HG03039 (cell line): Measurements from ENCODE around the gene MTUS2.
"Not testable (repeated sequence)": the region's sequence is repeated elsewhere in the genome, so short reads cannot be mapped to it uniquely, and the experiment has no call there.

Experiments used
- ATAC-seq: cut with Tn5 transposase; IDR thresholded peaks from one replicate; pipeline ENCODE4 v1.9.1; 2021; ENCODE audit warnings: mild to moderate bottlenecking, moderate library complexity; ENCODE audit not compliant: unreplicated experiment

MTUS2 gene

DNA sequence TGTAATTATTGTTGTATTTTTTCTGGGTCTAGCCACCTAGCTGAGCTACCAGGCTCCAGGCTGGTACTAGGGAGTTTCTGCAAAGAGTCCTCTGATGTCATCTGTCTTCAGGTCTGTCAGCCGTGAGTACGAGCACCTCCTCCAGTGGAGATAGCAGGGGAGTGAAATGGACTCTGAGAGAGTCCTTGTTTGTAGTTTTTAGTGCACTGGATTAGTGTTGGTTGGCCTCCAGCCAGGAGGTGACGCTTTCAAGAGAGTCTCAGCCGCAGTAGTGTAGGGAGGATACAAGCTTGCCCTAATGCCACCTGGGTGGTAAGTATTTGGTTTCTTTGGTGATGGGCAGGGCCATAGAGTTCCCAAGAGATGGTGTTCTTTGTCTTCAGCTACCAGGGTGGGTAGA is 390.5 kb downstream of the MTUS2 start:
- no peak for ATAC-seq

- ATAC-seq, result not testable (repeated sequence)
These were observed 391.0 kb downstream of the MTUS2 start for GRCh38 chr13:29211162-29211561.

DNA sequence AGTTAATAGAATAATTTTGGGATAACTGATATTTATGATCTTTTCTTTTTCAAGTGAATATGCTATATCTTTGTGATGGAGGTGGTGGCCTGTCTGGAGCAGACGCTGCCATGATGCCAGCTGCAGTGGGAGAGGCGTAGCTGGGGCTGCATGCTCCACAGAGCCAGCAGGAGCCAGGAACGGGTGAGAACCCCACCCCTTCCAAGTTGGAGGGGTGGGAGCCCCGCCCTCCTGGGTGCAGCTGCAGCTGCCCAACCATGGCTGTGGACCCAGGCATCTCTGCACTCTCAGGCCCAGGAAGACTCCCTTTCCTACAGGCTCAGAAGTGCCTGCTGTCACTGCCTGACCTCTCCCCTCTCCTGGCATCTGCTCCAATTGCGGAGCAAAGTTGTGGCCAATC is 402.3 kb downstream of the MTUS2 start:
- ATAC-seq, result no peak

DNA sequence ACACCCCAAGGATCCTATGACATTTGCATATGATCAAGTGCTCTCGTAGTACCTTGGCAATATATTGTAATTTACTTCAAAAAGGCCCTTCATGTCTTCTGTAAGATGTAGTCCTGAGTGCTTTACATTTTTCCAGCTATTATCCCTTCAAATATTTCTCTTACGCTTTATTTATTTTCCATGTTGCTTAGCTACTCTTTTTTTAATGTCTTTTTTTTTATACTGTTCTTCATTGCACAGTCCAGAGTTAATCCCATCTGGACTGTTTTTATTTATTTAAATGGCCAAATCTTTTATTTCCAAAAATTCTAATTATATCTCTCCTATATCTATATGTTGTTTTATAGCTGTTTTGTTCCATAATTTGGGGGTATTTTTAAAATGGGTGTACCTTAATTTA is 404.1 kb downstream of the MTUS2 start:
- no peak for ATAC-seq

DNA sequence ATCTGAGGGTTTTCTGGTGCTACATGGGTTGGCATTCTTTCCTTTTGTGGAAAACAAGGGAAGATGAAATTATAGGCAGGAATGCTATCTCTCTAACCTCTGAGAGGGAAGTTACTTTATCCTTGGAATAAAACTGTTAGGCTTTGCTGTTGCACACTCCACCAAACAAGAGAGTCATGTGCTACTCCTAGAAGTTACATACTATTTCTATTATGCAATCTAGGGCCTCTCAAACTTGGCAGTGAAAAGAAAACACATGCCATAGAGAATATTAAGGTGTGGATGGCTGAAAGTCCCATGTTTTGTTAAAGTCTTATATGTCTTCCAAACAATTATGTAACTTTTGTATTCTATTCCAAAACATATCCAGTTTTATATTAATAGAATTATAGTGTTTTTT is 407.4 kb downstream of the MTUS2 start:
- no peak for ATAC-seq

- no peak for ATAC-seq
These were observed 410.2 kb downstream of the MTUS2 start for GRCh38 chr13:29230299-29230845.

GRCh38 chr13:29239653-29240525 is 419.8 kb downstream of the MTUS2 start:
- no peak for ATAC-seq

- no peak for ATAC-seq
These were observed 434.7 kb downstream of the MTUS2 start for GRCh38 chr13:29254626-29255370.

GRCh38 chr13:29255567-29255966 is 435.4 kb downstream of the MTUS2 start:
- no peak for ATAC-seq

- ATAC-seq, result no peak
These were observed 440.5 kb downstream of the MTUS2 start for GRCh38 chr13:29260684-29261083.

- no peak for ATAC-seq
These were observed 446.1 kb downstream of the MTUS2 start for GRCh38 chr13:29266261-29266660.

DNA sequence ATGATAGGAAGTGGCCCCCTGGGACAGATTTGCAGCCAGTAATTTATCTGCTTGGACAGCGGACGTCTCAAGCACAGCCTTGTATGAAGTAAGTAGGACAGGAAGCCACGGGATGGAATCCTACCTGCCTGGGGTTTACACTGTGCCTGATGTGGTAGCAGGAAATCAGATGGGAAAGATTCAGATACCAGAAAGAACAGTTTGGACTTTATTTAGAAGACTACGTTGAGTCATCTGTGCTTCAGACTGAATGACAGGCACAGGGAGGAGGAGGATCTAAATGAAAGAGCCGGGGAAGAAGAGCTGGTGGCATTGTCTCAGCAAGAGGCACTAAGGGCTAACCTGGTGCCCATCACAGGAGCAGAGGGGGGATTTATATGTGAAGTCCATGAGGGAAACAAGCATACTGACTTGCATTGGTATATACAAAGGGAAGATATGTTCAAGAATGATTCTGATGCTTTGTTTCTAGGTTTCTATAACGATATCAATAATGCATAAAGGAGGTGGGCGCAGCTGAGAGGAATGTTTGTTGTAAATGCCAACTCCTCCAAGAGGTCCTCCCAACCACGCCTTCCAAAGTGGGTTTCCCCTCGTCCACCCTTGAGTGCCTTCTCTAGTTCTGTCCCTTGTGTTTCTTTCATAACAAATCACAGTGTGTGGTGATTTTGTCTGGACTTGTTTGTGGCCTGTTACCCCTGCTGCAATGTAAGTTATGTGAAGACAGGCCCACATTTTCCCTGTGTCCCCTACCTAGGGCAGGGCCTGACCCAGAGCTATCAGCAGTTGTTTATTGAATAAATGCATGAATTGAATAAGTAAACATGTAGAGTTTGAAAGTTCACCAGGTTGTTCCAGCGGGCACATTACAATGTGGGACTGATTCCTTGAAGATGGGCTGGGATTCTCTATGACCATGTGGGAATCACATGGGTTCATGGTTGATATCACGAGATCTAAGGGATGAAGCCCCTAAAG is 446.9 kb downstream of the MTUS2 start:
- ATAC-seq, result no peak

GRCh38 chr13:29270271-29270985 is 450.3 kb downstream of the MTUS2 start:
- no peak for ATAC-seq

DNA sequence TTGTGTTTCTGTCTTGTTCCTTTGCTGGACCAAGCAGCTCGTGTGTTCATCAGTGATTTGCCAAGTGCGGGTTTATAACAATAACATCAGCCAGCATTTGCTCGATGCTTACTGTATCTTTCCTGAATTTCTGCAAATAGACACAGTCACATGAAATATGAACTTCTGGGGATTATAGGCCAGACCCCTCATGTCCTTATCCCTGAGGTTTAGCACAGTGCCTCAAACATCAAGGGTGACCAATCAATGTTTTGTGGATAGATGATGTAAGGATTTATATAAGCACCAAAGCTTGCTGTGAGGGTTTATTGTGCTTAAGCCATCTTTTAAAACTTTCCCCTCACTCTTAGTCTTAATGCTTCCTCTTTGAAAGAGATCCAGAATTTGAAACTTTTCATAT is 451.5 kb downstream of the MTUS2 start:
- ATAC-seq, result no peak

GRCh38 chr13:29279356-29280254 is 459.5 kb downstream of the MTUS2 start:
- ATAC-seq, result no peak

DNA sequence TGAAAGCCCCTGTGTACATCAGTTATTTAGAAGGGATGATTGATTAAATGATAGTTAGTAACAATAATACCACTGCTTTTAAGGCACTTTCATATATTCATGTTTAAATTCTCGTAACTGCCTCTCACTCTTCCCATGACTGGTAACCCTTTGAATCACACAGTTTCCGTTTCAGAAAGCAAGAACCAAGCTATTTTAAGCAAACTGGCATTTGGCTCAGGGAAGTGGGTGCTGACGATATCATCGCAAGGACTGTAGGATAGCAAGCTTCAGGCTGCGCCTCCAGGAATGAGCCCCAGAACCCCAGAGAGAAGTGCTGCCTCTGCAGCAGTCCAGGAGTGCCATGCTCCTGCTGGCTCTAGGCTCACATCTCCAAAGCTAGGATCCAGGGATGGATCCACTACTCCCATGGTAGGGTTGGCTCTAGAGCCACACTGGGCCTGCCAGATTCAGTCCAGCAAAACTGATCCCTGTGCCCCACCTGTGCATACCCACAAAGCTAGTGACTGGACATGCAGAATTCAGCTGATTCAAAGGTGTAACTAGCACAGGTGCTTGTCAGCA is 461.9 kb downstream of the MTUS2 start:
- ATAC-seq, result no peak

GRCh38 chr13:29284726-29285125 is 464.6 kb downstream of the MTUS2 start:
- no peak for ATAC-seq

DNA sequence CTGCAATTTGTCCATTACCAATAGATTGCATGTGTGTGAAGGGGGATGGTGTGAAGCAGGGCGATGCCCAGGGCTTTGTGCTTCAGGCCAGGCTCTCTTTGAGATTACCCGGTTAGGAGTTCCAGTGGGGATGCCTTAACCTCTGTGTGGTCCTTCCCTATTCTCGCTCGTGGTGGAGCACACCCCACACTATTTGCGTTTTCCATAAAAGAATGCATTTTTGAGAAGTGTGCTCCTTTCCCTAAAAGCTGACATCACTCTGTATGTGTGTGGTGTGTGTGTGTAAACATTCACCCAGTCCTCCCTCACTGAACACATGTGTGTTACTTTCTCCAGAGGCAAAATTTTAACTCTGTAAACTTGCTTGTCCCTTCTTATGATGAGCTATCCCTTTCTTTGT is 467.1 kb downstream of the MTUS2 start:
- ATAC-seq, result no peak

GRCh38 chr13:29292045-29292444 is 471.9 kb downstream of the MTUS2 start:
- ATAC-seq, result no peak
